Daoy (cell line): ENCODE measurements around the gene TMEM14A. TPM values are rescaled to one million over a fixed set of nuclear protein-coding genes. Genes with fewer than 3 reads are reported as not detected.
A peak's percentile ranks its signal among the peaks of the same experiment; 100 is the strongest.
"Not testable (repeated sequence)": the region's sequence is repeated elsewhere in the genome, so short reads cannot be mapped to it uniquely, and the experiment has no call there.

Experiments
- DNase-seq: peaks from one replicate; pipeline ENCODE4 v3.0.0-alpha.2; 2015; ENCODE audit warnings: low read depth
- total RNA-seq: library from RNA; depleted of rRNA; stranded (reverse); fragments of >200 nt; shearing (Covaris generic); gene quantifications from 2 replicates; pipeline ENCODE4 v1.2.3, GENCODE V29; 2014

TMEM14A gene
- total RNA-seq, 1 experiment from 2014 or later, result 62.4 TPM

- no peak for DNase-seq
These were observed 13.0 kb upstream of the TMEM14A start for GRCh38 chr6:52657870-52658269.

DNA sequence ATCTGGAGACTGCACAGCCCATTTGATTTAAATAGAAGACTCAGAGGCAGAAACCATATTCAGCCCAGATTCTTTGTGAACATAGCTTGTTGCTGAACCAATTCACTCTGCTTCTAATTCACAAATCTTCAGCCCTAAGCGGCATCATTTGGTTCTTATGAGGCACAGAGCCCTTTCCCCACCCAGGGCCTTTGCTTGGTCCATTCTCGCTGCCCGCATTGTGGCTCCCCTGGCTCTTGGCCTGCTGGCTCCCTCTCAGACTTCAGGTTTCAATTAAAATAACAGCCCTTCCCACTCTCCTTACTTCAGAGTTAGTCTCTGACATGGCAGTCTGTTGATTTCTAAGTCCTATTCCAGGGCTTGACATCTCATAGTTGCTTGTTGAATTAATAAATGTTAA, 9.4 kb upstream of the TMEM14A start:
- DNase-seq, result no peak

DNA sequence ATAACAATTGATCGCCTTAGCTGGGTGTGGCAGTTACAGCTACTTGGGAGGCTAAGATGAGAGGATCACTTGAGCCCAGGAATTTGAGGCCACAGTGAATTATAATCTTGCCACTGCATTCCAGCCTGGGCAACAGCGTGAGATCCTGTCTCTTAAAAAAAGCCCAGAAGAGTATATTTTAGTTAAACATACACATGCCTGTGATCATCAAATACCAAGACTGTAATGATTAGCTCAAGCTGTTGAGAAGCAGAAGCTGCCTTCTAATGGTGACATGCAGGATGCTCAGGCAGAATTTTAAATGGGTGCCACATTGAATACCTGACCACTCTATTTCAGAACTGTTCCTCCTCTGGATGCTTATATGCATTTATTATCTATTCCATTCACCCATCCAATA, 8.9 kb upstream of the TMEM14A start:
- DNase-seq, result no peak

DNA sequence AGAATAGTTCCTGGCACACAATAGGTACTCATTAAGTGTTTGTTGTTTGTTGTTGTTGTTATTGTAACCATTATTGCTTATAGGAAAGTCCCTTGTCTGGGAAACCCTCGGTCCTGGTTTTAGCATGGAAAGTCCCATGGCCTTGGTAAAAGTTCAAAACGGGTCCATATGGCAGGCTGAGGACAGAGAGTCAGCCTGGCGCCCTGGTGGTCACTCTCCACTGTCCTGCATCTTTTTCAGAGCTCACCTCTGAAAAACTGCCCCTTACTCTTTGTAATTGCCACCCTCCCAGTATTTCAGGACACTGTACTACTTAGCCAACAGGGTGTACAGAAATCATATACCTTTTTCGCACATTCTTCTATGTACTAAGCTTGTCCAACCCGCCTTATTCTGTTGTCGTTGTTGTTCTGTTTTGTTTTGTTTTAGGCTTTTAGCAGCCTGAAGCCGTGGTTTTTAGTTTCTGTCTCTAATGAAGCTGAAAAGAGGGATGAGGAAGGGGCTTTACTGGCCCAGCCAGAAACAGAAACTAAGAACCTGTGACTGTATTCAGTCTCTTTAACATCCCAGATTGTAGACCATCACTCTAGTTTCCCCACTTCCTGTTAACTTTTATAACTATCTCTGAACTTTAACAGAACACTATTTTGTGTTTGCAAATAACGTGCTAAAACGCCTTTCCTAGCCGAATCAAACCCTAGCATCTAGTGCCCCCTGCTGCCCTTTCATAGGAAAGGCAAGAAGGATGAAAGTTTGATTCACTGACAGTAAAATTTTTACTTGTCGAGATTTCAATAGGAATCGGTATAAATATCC, 7.6 kb upstream of the TMEM14A start:
- peak; percentile 84 for DNase-seq

GRCh38 chr6:52663936-52664185, 7.1 kb upstream of the TMEM14A start:
- DNase-seq, result no peak

DNA sequence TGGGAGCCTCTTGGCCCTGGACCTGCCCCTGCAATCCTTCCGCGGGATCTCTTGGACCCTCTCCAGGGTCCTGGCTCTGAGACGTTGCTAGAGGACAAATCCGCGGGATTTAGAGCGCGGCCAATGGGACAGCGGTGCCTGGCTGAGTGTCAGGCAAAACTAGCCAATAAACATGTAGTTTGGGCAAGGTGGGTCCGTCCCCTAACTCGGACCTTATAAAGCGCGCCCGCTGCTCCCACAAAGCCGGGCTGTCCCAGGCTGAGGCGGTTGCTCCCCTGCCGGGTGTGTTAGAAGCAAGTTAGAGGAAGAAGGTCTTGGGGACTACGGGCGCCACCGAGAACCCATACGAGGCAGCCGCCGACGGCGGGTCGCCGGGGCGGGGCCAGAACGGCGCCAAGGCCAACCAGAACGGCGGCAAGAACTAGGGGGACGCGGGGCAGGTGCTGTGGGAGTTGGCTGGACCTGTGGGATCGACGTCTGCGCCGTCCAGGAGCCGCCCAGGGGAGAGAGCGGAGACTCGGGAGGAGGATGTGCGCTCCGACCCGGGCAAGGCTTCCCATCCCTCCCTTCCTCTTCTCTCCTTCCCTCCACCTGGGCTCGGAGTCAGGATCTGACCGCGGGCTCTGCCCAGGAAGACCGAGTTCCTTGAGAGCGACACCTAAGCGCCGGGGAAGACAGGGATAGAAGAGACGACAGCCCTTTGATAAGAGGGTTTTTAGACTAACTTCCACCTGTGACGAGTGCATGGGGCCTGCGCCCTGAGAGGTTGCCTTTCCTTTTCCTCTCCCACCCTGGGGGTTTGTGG, 6.5 kb upstream of the TMEM14A start:
- DNase-seq, result peak; percentile 97

GRCh38 chr6:52664991-52665686, 5.8 kb upstream of the TMEM14A start:
- no peak for DNase-seq

GRCh38 chr6:52666071-52666470, 4.8 kb upstream of the TMEM14A start:
- DNase-seq, result no peak

- no peak for DNase-seq
These were observed 4.4 kb upstream of the TMEM14A start for GRCh38 chr6:52666523-52666922.

DNA sequence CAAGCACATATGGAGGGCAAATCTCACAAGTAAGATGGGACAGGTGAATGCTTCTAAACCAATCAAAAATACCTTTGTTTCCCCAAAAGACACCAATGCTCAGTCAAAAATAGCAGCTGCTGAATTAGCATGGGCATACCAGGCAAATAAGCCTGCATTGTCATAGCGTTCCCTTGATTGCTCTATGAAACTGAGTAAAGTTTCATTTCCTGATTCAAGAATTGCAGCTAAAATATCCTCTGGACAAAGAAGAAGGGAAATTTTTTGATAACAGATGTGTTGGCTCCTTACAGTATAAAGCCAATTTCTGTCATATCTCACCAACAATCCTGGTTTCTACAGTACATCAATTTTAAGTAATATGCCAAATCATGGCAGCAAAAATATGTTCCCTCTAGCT, 3.3 kb upstream of the TMEM14A start:
- no peak for DNase-seq

- no peak for DNase-seq
These were observed 763 bp downstream of the TMEM14A start for GRCh38 chr6:52671676-52672075.

DNA sequence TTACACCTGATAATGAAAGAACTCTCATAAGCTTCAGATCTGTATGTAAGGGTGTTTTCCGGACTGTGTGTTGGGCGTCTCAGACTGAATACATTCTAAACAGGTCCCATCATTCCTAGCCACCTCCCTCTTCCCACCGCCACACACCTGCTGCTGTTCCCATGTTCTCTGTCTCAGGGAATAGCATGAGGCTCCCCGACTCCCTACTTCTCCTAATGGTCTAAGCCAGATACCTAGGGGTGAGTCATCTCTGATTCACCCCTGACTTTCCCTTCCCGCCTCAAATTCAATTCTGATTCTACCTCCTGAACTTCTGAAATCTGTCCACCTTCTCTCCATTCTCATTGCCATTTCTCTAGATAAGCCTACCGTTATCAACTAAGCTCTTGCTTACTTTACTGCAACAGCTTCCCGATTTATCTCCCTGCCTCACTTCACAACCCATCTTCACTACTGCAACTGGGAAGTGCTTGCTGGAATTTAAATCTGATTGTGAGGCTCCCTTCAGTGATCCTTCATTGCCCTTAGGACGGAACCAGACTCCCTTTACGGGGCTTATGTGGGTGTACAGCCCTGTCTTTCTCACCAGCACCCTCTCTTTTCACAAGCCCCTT, 1.6 kb downstream of the TMEM14A start:
- peak; percentile 78 for DNase-seq

GRCh38 chr6:52674666-52675065, 3.8 kb downstream of the TMEM14A start:
- DNase-seq, result no peak

- no peak for DNase-seq
These were observed 4.5 kb downstream of the TMEM14A start for GRCh38 chr6:52675372-52675771.

- not testable (repeated sequence) for DNase-seq
These were observed 5.7 kb downstream of the TMEM14A start for GRCh38 chr6:52676631-52677030.

- no peak for DNase-seq
These were observed 10.5 kb downstream of the TMEM14A start for GRCh38 chr6:52681416-52681815.

DNA sequence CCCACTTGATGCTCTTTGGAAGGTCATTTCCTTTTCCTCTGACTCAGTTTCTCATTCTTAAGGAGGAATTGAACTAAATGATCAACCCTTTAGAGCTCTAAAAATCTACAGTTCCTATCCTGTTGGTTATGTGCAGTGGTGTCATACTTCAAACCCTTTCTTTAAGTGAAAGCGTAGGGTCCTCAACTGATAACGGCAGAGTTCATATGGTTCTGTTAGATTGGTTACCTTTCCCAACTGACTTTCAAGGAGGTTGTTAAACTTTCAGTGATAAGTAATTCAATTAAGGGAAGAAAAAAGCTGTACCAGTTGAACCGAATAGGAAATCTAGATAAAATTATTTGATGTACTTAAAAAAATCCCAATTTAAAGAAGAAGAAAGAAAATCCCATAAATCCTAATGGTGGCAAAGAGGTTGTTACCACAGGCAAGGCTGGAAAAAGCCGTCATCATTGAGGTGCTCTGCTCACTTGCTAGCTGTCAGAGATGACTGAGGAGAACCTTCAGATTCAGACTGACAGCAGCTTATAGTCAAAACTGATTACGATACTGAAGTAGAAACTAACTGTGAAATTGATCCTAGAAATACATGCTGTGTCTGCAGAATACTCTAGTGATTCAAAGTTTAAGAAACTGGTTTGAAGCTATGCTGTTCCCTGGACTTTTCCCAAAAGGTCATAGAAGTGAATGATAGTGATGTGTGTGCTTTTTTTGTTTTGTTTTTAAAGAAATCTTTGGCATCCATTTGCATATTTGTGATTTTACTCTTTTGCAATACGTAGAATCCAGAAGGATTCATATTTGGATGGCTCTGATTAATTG, 16.2 kb downstream of the TMEM14A start:
- DNase-seq, result no peak

DNA sequence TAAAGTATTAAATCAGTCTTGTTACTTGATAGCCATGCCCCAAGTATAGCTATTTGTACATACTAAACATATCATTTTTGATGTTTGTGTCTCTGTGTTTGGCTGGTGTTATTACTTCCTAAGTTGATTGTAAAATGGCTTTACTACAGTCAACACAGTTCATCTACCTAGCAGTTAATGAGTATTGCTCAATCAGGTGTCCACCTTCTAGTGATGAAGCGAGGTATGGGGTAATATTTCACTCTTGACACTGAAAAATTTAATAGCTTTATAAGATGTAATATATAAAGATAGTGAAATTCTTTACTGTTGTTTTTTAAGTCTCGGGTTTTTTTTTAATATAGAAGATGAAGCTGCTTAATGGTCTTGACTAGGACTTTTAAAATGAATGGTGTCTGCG, 18.9 kb downstream of the TMEM14A start:
- DNase-seq, result no peak

GRCh38 chr6:52691718-52692117, 20.8 kb downstream of the TMEM14A start:
- DNase-seq, result no peak

- DNase-seq, result no peak
These were observed 22.9 kb downstream of the TMEM14A start for GRCh38 chr6:52693773-52694172.

- no peak for DNase-seq
These were observed 23.5 kb downstream of the TMEM14A start for GRCh38 chr6:52694404-52694803.
